Measurements from ENCODE around the gene P2RY11. TPM values are rescaled to one million over a fixed set of nuclear protein-coding genes. Genes with fewer than 3 reads are reported as not detected.
A peak's percentile ranks its signal among the peaks of the same experiment; 100 is the strongest.

Gene P2RY11
- total RNA-seq, 1 donor from 2014 or later, result 1.5 TPM

GRCh38 chr19:10141479-10141878, 30.0 kb downstream of the P2RY11 start:
- no peak for DNase-seq (ENCODE audit: low read depth in 2 of 2)

- DNase-seq (ENCODE audit: low read depth in 2 of 2), result no peak
These were observed 30.5 kb downstream of the P2RY11 start for GRCh38 chr19:10141973-10142372.

- DNase-seq (ENCODE audit: low read depth in 2 of 2), result no peak
These were observed 31.3 kb downstream of the P2RY11 start for GRCh38 chr19:10142701-10143375.

- DNase-seq (ENCODE audit: low read depth in 2 of 2), result no peak
These were observed 32.2 kb downstream of the P2RY11 start for GRCh38 chr19:10143681-10144080.

GRCh38 chr19:10144361-10144760, 32.9 kb downstream of the P2RY11 start:
- peak in 1 of 2 donors; percentile 12 for DNase-seq (ENCODE audit: low read depth in 2 of 2)

GRCh38 chr19:10145031-10145430, 33.5 kb downstream of the P2RY11 start:
- DNase-seq (ENCODE audit: low read depth in 2 of 2), result no peak

GRCh38 chr19:10146142-10146541, 34.6 kb downstream of the P2RY11 start:
- no peak for DNase-seq (ENCODE audit: low read depth in 2 of 2)

- DNase-seq (ENCODE audit: low read depth in 2 of 2), result no peak
These were observed 37.9 kb downstream of the P2RY11 start for GRCh38 chr19:10149427-10149826.

GRCh38 chr19:10151521-10151920, 40.0 kb downstream of the P2RY11 start:
- DNase-seq (ENCODE audit: low read depth in 2 of 2), result no peak

- no peak for DNase-seq (ENCODE audit: low read depth in 2 of 2)
These were observed 40.6 kb downstream of the P2RY11 start for GRCh38 chr19:10152100-10152499.

GRCh38 chr19:10155839-10156238, 44.3 kb downstream of the P2RY11 start:
- DNase-seq (ENCODE audit: low read depth in 2 of 2), result peak in 1 of 2 donors; percentile 12

- DNase-seq (ENCODE audit: low read depth in 2 of 2), result no peak
These were observed 46.6 kb downstream of the P2RY11 start for GRCh38 chr19:10158071-10158470.

GRCh38 chr19:10158485-10158884, 47.0 kb downstream of the P2RY11 start:
- DNase-seq (ENCODE audit: low read depth in 2 of 2), result no peak

- DNase-seq (ENCODE audit: low read depth in 2 of 2), result no peak
These were observed 48.1 kb downstream of the P2RY11 start for GRCh38 chr19:10159610-10160009.

GRCh38 chr19:10163536-10163935, 52.0 kb downstream of the P2RY11 start:
- no peak for DNase-seq (ENCODE audit: low read depth in 2 of 2)

Other genes starting within 250 kb of the P2RY11 start
- gene OLFM2, start 175.2 kb upstream of the P2RY11 start, total RNA-seq, result 0.39 and 1.1 TPM in 2 replicates
- 0.13 and 0.25 TPM in 2 replicates for gene COL5A3, start 101.2 kb upstream of the P2RY11 start, total RNA-seq
- not detected in 2 replicates for gene RDH8, start 98.2 kb upstream of the P2RY11 start, total RNA-seq
- gene SHFL, start 25.4 kb upstream of the P2RY11 start, total RNA-seq, result 14.0 and 22.5 TPM in 2 replicates
- gene ANGPTL6, start 9.0 kb upstream of the P2RY11 start, total RNA-seq, result 0.13 and 0.25 TPM in 2 replicates
- 16.3 and 20.4 TPM in 2 replicates for gene PPAN, start 5.3 kb upstream of the P2RY11 start, total RNA-seq
- gene EIF3G, start 8.2 kb downstream of the P2RY11 start, total RNA-seq, result 244 and 260 TPM in 2 replicates
- gene DNMT1, start 83.3 kb downstream of the P2RY11 start, total RNA-seq, result 21.0 and 22.7 TPM in 2 replicates
- gene S1PR2, start 119.6 kb downstream of the P2RY11 start, total RNA-seq, result 0.39 and 0.76 TPM in 2 replicates
- 17.1 and 20.7 TPM in 2 replicates for gene MRPL4, start 140.5 kb downstream of the P2RY11 start, total RNA-seq
- 5.8 and 7.8 TPM in 2 replicates for gene ICAM1, start 159.4 kb downstream of the P2RY11 start, total RNA-seq
- 0.13 and 0.26 TPM in 2 replicates for gene ICAM4, start 175.3 kb downstream of the P2RY11 start, total RNA-seq
- gene ICAM5, start 178.3 kb downstream of the P2RY11 start, total RNA-seq, result under 0.01 TPM in 1 of 2 replicates, not detected in the other
- 0.13 and 0.38 TPM in 2 replicates for gene ZGLP1, start 198.1 kb downstream of the P2RY11 start, total RNA-seq
- 14.6 and 15.4 TPM in 2 replicates for gene FDX2, start 204.3 kb downstream of the P2RY11 start, total RNA-seq
- 5.4 and 8.3 TPM in 2 replicates for gene RAVER1, start 221.8 kb downstream of the P2RY11 start, total RNA-seq
- gene ICAM3, start 227.9 kb downstream of the P2RY11 start, total RNA-seq, result 6.2 and 8.7 TPM in 2 replicates